GM12878 (cell line): Measurements from ENCODE around the gene ZFP1. TPM values are rescaled to one million over a fixed set of nuclear protein-coding genes. Genes with fewer than 3 reads are reported as not detected.

Experiments used
- ATAC-seq: fragments of 200-7000 bp; cut with Tn5 transposase; 3 replicates; pipeline ENCODE4 v1.9.1; 2020; ENCODE audit warnings: mild to moderate bottlenecking, moderate library complexity
- BruUV-seq: library from RNA; stranded (reverse); fragments of 400-500 nt; replicated peaks from 2 replicates; lab custom pipeline; 2021; lab: Mats Ljungman, UMichigan
- CTCF ChIA-PET: fragments of 300-600 bp; sonication (Branson Sonifier 250); formaldehyde crosslinking; extraction: SDS; loops from one replicate; lab custom pipeline; 2021; ENCODE audit warnings: inconsistent platforms; lab: Yijun Ruan, JAX
- POLR2A ChIA-PET: fragments of 350-600 bp; formaldehyde crosslinking; extraction: SDS; loops from one replicate; lab custom pipeline; 2021; ENCODE audit warnings: inconsistent platforms; lab: Charles Lee
- RAD21 ChIA-PET: fragments of 300-600 bp; sonication (Branson Sonifier 250); formaldehyde crosslinking; loops from one replicate; lab custom pipeline; 2023; ENCODE audit warnings: antibody characterized with exemption; ENCODE audit not compliant: unreplicated experiment; lab: Charles Lee
- SMC1A ChIA-PET: fragments of 300-600 bp; sonication (Branson Sonifier 250); formaldehyde crosslinking; loops from one replicate; lab custom pipeline; 2023; ENCODE audit not compliant: unreplicated experiment, uncharacterized antibody; lab: Charles Lee
- DNase-seq: peaks from one replicate; pipeline ENCODE4 v3.0.0-alpha.2; 2011; ENCODE audit warnings: low read depth, low spot score
- FAIRE-seq: peaks from 3 replicates; lab custom pipeline; 2011; peaks lifted over from hg19 to GRCh38; lab: Jason Lieb, UNC
- H2AFZ ChIP-seq: 2 replicates; pipeline ENCODE4 v1.6.0; 2011; ENCODE audit warnings: low read depth, low read length, control low read depth; ENCODE audit not compliant: control insufficient read depth
- H3K27ac ChIP-seq: 2 replicates; pipeline ENCODE4 v1.5.1; 2011; ENCODE audit warnings: control low read depth; ENCODE audit not compliant: control insufficient read depth, insufficient read depth
- H3K27me3 ChIP-seq, 2 experiments: replicated peaks in 1 of 2; 2 replicates each; pipeline versions ENCODE4 v1.6.0 to v1.6.1; 2011; ENCODE audit warnings: low read length in 1 of 2; ENCODE audit not compliant: control insufficient read depth in 2 of 2, insufficient read depth in 2 of 2
- H3K36me3 ChIP-seq, 2 experiments: 2 replicates each; pipeline ENCODE4 v1.5.1; 2011; ENCODE audit warnings: low read length in 1 of 2; ENCODE audit not compliant: control insufficient read depth in 2 of 2, insufficient read depth in 2 of 2
- H3K4me1 ChIP-seq: 2 replicates; pipeline ENCODE4 v1.6.1; 2011; ENCODE audit warnings: mild to moderate bottlenecking, low read length, moderate library complexity, mixed read lengths; ENCODE audit not compliant: control insufficient read depth, insufficient read depth
- H3K4me2 ChIP-seq: 2 replicates; pipeline ENCODE4 v1.6.0; 2011; ENCODE audit warnings: control low read depth; ENCODE audit not compliant: control insufficient read depth, insufficient read depth
- H3K4me3 ChIP-seq: fragments of 200-600 bp; sonication (generic); 2 replicates; pipeline ENCODE4 v1.5.1; 2016
- H3K79me2 ChIP-seq: 2 replicates; pipeline ENCODE4 v1.6.0; 2011; ENCODE audit warnings: low read length; ENCODE audit not compliant: control insufficient read depth, insufficient read depth
- H3K9ac ChIP-seq: 2 replicates; pipeline ENCODE4 v1.8.0; 2011; ENCODE audit warnings: low read length, control low read depth, mixed read lengths; ENCODE audit not compliant: control insufficient read depth, insufficient read depth
- H3K9me3 ChIP-seq: replicated peaks from 3 replicates; pipeline ENCODE4 v1.5.1; 2011; ENCODE audit warnings: mild to moderate bottlenecking, low read length; ENCODE audit not compliant: control insufficient read depth, insufficient read depth
- H4K20me1 ChIP-seq: 2 replicates; pipeline ENCODE4 v1.6.0; 2011; ENCODE audit not compliant: control insufficient read depth, insufficient read depth
- CBFB ChIP-seq: IDR thresholded peaks from 2 replicates; pipeline ENCODE4 v1.6.1; 2016; ENCODE audit warnings: antibody characterized with exemption, low read depth
- CBX3 ChIP-seq: fragments of 200-600 bp; sonication (generic); IDR thresholded peaks from 2 replicates; pipeline ENCODE4 v1.6.1; 2016; ENCODE audit warnings: low read depth, borderline replicate concordance
- CHD2 ChIP-seq: IDR thresholded peaks from 2 replicates; pipeline ENCODE4 v1.6.1; 2011; ENCODE audit warnings: low read depth, low read length, improper control_type of control experiment, borderline replicate concordance
- EGR1 ChIP-seq, 2 experiments: IDR thresholded peaks; 1 replicate in 1 of 2; 2 replicates in 1 of 2; pipeline ENCODE4 v1.6.1; 2011 to 2012; ENCODE audit warnings: low read depth in 2 of 2, low read length in 2 of 2, borderline replicate concordance in 1 of 2, mild to moderate bottlenecking in 1 of 2, moderate library complexity in 1 of 2
- EZH2 ChIP-seq: IDR thresholded peaks from 2 replicates; pipeline ENCODE4 v1.6.1; 2012; ENCODE audit warnings: low read depth, mild to moderate bottlenecking, control low read depth, inconsistent platforms, low read length, borderline replicate concordance; ENCODE audit not compliant: control insufficient read depth
- GABPA ChIP-seq: IDR thresholded peaks from 2 replicates; pipeline ENCODE4 v1.6.1; 2014; ENCODE audit warnings: antibody characterized with exemption, low read depth, mild to moderate bottlenecking, inconsistent platforms
- HDAC2 ChIP-seq: fragments of 200-600 bp; sonication (generic); IDR thresholded peaks from 2 replicates; pipeline ENCODE4 v1.6.1; 2017
- LARP7 ChIP-seq: fragments of 450-650 bp; IDR thresholded peaks from 2 replicates; pipeline ENCODE4 v1.6.1; 2017; ENCODE audit warnings: mild to moderate bottlenecking
- MEF2B ChIP-seq: fragments of 450-650 bp; IDR thresholded peaks from 2 replicates; pipeline ENCODE4 v1.6.1; 2018; ENCODE audit warnings: mild to moderate bottlenecking, moderate library complexity; ENCODE audit not compliant: partially characterized antibody, poor library complexity, severe bottlenecking
- NFYB ChIP-seq: IDR thresholded peaks from 2 replicates; pipeline ENCODE4 v1.6.1; 2011; ENCODE audit warnings: low read depth, mild to moderate bottlenecking, low read length, improper control_type of control experiment, moderate library complexity; ENCODE audit not compliant: insufficient read depth
- RCOR1 ChIP-seq: conservative IDR thresholded peaks from 2 replicates; pipeline ENCODE4 v1.6.1; 2012; ENCODE audit warnings: low read depth, low read length, improper control_type of control experiment
- SMC3 ChIP-seq: IDR thresholded peaks from 2 replicates; pipeline ENCODE4 v1.6.1; 2011; ENCODE audit warnings: low read length, improper control_type of control experiment, borderline replicate concordance
- SPI1 ChIP-seq: IDR thresholded peaks from 2 replicates; pipeline ENCODE4 v1.6.1; 2011; ENCODE audit warnings: low read depth, mild to moderate bottlenecking, low read length, moderate library complexity, borderline replicate concordance; ENCODE audit not compliant: insufficient read depth
- STAT3 ChIP-seq: IDR thresholded peaks from 2 replicates; pipeline ENCODE4 v1.6.1; 2011; ENCODE audit warnings: low read depth, low read length, improper control_type of control experiment
- TAF1 ChIP-seq: IDR thresholded peaks from 2 replicates; pipeline ENCODE4 v1.6.1; 2011; ENCODE audit warnings: mild to moderate bottlenecking, low read depth, low read length, borderline replicate concordance
- WRNIP1 ChIP-seq: IDR thresholded peaks from 2 replicates; pipeline ENCODE4 v1.6.1; 2011; ENCODE audit warnings: low read depth, low read length, improper control_type of control experiment, borderline replicate concordance
- WGBS: methylation state at CpG from one replicate; pipeline ENCODE4 v1.1.6; 2016; ENCODE audit warnings: low lambda C conversion rate; ENCODE audit not compliant: insufficient replicate concordance, insufficient coverage; ENCODE audit errors: missing lambda C conversion rate; 5-methylcytosine and 5-hydroxymethylcytosine counted together
- in situ Hi-C: fragments of 300-500 bp; cut with MboI; formaldehyde crosslinking; loops from 9 replicates; pipeline ENCODE4 v1.14.3; 2018; ENCODE audit warnings: mixed read lengths
- intact Hi-C: fragments of 100-400 bp; cut with micrococcal nuclease; formaldehyde crosslinking; loops from one replicate; pipeline ENCODE4 v1.14.2; 2022; ENCODE audit not compliant: unreplicated experiment
- polyA plus RNA-seq, 11 experiments: library from polyadenylated mRNA; depleted of rRNA in 4 of 11; unstranded in 6 of 11; stranded (reverse) in 5 of 11; fragments of >200 nt; fragmentation: Nextera tagmentation in 4 of 11; fragmentation: Illumina TruSeq in 1 of 11; extraction: Ambion mirVana in 4 of 11; extraction: Trizol in 1 of 11; gene quantifications; 1 replicate in 1 of 11; 2 replicates in 10 of 11; pipeline versions ENCODE4 v1.2.1 to v1.2.3, GENCODE V29; 2011 to 2016; ENCODE audit warnings: inconsistent platforms in 2 of 11, missing spikeins in 2 of 11, low read depth in 1 of 11
- total RNA-seq, 4 experiments: library from RNA; depleted of rRNA in 3 of 4; stranded (reverse); fragments of >200 nt in 3 of 4; fragmentation: Illumina TruSeq in 1 of 4; extraction: Trizol in 1 of 4; gene quantifications; 2 replicates each; pipeline versions ENCODE4 v1.2.1 to v1.2.3, GENCODE V29; 2013 to 2021
- TF ChIP-seq, protein P1 (sequence below): IDR thresholded peaks from 2 replicates; pipeline ENCODE4 v1.6.1; 2011; ENCODE audit warnings: low read depth, mild to moderate bottlenecking, low read length, moderate library complexity, borderline replicate concordance; ENCODE audit errors: extremely low read depth
- TF ChIP-seq, protein P2 (sequence below): IDR thresholded peaks from 2 replicates; pipeline ENCODE4 v1.6.1; 2012; ENCODE audit warnings: improper control_type of control experiment, low read depth, low read length; ENCODE audit not compliant: insufficient replicate concordance
- TF ChIP-seq, protein P3 (sequence below): fragments of 450-650 bp; IDR thresholded peaks from 2 replicates; pipeline ENCODE4 v1.6.1; 2016; ENCODE audit warnings: mild to moderate bottlenecking

The ZFP1 gene
- total and polyA plus RNA-seq, 10 of the 15 experiments (the other 5 are each of a cell fraction or from before 2014, with no cell fraction given) = 3.5 to 17.6 (median 14.7) TPM

DNA sequence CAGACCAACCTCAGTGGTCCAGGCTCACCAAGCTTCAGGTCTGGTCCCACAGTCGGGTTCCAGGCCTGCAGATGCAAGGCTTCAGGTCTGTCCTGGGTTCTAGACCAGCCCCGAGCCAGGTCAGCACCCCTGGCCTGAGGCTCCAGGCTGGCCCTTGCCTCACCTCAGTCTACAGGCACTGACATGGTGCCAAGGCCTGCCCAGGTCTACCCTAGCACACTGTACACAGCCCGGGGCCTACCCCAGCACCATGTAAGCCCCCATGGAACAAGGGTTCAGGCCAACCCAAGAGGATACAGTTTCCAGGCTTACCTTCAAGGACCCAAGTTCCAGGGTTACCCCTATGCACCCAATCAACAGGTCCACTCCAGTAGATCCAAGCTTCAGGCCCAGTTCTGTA, 26.8 kb downstream of the ZFP1 start:
- Histone ChIP-seq H2AFZ (no peak overlapping the region), H3K9me3 (peaks cover 30% of the 10 kb centered on the region), H3K79me2 (no peaks in the 10 kb centered on the region), H3K4me3 (no peak overlapping the region), H3K9ac (no peak overlapping the region), H3K4me2 (no peak overlapping the region), H3K27me3 (no peaks in the 10 kb centered on the region), H3K4me1 (no peaks in the 10 kb centered on the region; the same call in 1 of the 2 replicates), H3K36me3 (peaks cover 0 to under 1% of the 10 kb centered on the region in 2 experiments; a peak in 2 of 4 replicates), H4K20me1 (no peaks in the 10 kb centered on the region), H3K27ac (no peak overlapping the region)
- in situ Hi-C loops = no loop called here
- DNase-seq (no peak), FAIRE-seq (no peak), ATAC-seq (no peak)
- ChIA-PET RAD21 (no interaction called here), CTCF (interaction anchor here (2.7 kb wide), 1 partner anchor 24 kb away, joined by 8 read pairs; no protein-coding TSS in a partner anchor), SMC1A (no interaction called here), POLR2A (no interaction called here)
- WGBS = 65% methylated on average over 3 of the region's 3 CpGs
- no TSS peak for BruUV-seq
- intact Hi-C loops = no loop called here
- TF ChIP-seq, protein P1, sequence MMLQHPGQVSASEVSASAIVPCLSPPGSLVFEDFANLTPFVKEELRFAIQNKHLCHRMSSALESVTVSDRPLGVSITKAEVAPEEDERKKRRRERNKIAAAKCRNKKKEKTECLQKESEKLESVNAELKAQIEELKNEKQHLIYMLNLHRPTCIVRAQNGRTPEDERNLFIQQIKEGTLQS = no peak
- no peak for TF ChIP-seq RCOR1
- TF ChIP-seq, protein P2, sequence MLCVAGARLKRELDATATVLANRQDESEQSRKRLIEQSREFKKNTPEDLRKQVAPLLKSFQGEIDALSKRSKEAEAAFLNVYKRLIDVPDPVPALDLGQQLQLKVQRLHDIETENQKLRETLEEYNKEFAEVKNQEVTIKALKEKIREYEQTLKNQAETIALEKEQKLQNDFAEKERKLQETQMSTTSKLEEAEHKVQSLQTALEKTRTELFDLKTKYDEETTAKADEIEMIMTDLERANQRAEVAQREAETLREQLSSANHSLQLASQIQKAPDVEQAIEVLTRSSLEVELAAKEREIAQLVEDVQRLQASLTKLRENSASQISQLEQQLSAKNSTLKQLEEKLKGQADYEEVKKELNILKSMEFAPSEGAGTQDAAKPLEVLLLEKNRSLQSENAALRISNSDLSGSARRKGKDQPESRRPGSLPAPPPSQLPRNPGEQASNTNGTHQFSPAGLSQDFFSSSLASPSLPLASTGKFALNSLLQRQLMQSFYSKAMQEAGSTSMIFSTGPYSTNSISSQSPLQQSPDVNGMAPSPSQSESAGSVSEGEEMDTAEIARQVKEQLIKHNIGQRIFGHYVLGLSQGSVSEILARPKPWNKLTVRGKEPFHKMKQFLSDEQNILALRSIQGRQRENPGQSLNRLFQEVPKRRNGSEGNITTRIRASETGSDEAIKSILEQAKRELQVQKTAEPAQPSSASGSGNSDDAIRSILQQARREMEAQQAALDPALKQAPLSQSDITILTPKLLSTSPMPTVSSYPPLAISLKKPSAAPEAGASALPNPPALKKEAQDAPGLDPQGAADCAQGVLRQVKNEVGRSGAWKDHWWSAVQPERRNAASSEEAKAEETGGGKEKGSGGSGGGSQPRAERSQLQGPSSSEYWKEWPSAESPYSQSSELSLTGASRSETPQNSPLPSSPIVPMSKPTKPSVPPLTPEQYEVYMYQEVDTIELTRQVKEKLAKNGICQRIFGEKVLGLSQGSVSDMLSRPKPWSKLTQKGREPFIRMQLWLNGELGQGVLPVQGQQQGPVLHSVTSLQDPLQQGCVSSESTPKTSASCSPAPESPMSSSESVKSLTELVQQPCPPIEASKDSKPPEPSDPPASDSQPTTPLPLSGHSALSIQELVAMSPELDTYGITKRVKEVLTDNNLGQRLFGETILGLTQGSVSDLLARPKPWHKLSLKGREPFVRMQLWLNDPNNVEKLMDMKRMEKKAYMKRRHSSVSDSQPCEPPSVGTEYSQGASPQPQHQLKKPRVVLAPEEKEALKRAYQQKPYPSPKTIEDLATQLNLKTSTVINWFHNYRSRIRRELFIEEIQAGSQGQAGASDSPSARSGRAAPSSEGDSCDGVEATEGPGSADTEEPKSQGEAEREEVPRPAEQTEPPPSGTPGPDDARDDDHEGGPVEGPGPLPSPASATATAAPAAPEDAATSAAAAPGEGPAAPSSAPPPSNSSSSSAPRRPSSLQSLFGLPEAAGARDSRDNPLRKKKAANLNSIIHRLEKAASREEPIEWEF = no peak
- no peak for TF ChIP-seq LARP7
- no peak for TF ChIP-seq HDAC2
- TF ChIP-seq GABPA = no peak
- TF ChIP-seq NFYB = no peak
- no peak for TF ChIP-seq SMC3
- no peak for TF ChIP-seq CHD2
- no peak for TF ChIP-seq CBX3
- no peak for TF ChIP-seq EZH2
- no peak for TF ChIP-seq TAF1
- TF ChIP-seq, protein P3, sequence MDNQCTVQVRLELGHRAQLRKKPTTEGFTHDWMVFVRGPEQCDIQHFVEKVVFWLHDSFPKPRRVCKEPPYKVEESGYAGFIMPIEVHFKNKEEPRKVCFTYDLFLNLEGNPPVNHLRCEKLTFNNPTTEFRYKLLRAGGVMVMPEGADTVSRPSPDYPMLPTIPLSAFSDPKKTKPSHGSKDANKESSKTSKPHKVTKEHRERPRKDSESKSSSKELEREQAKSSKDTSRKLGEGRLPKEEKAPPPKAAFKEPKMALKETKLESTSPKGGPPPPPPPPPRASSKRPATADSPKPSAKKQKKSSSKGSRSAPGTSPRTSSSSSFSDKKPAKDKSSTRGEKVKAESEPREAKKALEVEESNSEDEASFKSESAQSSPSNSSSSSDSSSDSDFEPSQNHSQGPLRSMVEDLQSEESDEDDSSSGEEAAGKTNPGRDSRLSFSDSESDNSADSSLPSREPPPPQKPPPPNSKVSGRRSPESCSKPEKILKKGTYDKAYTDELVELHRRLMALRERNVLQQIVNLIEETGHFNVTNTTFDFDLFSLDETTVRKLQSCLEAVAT = no peak
- no peak for TF ChIP-seq STAT3
- TF ChIP-seq MEF2B = no peak
- TF ChIP-seq CBFB = no peak
- TF ChIP-seq SPI1 = no peak
- no peak for TF ChIP-seq EGR1 (IDR thresholded peaks at IDR 0.05; ENCODE audit: borderline replicate concordance in 1 of 2, low read depth in 2 of 2, low read length in 2 of 2)
- TF ChIP-seq WRNIP1 = no peak
